ENCODE results near the gene CD2.

Gene CD2

DNA sequence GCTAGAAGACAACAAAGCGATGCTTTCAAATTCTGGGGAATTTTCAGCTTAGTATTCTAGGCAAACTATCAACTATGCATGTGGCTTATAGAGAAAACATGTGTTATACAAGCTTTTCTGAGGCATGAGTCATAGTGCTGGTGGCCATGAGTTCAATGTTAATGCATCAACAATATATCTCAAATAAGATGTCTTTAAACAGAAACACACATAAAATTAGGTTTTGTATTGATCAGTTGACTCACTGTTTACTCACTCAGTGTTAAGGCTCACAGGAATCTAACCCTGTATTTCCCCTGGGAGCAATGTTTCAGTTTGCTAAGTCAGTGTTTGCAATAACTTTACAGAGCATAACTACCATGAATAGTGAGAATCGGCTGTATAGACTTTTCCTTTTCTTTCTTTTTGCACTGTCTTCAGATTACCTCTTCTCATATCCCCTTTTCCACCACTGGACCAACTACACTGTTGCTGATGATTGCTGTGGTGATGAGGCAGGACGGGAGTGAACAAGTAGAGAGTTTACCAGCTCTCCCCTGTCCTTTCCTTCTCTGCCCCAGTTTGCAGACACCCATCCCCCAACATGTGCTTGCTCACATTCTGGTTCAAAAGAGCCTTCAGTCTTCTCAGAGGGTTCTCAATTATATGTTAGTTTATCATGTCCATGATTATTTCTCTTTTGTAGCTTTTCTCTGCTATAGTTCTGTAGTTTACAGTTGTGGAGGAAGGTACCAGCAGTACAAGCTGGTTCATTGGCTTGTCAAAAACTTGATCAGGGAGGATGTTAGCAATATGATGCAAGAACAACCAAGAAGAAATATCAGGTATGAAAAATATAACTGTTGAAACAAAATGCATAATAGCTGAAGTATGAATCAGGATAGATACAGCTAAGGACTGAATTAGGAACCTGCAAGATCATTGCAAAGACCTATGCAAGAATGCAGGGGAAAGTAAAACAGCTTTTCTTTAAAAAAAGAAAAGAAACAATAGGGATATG lies 23.9 kb downstream of the CD2 start:
- DNase-seq (ENCODE audit: low spot score): peak; percentile 71

GRCh38 chr1:116781034-116781433 lies 26.8 kb downstream of the CD2 start:
- DNase-seq (ENCODE audit: low spot score): no peak

GRCh38 chr1:116785006-116785405 lies 30.8 kb downstream of the CD2 start:
- no peak for DNase-seq (ENCODE audit: low spot score)

DNA sequence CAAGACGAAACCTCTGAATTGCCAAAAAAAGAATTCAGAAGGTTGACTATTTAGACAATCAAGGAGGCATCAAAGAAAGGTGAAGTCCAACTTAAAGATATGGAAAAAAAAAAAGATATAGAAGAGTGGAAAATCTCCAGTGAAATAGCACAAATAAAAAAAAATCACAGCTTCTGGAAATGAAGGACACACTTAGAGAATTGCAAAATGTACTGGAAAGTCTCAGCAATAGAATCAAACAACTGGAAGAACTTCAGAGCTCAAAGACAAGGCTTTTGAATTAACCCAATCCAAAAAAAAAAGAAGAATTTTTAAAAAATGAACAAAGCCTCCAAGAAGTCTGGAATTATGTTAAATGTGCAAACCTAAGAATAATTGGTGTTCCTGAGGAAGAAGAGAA lies 31.8 kb downstream of the CD2 start:
- no peak for DNase-seq (ENCODE audit: low spot score)

GRCh38 chr1:116791727-116792126 lies 37.5 kb downstream of the CD2 start:
- no peak for DNase-seq (ENCODE audit: low spot score)

GRCh38 chr1:116793357-116793935 lies 39.2 kb downstream of the CD2 start:
- DNase-seq (ENCODE audit: low spot score): no peak

DNA sequence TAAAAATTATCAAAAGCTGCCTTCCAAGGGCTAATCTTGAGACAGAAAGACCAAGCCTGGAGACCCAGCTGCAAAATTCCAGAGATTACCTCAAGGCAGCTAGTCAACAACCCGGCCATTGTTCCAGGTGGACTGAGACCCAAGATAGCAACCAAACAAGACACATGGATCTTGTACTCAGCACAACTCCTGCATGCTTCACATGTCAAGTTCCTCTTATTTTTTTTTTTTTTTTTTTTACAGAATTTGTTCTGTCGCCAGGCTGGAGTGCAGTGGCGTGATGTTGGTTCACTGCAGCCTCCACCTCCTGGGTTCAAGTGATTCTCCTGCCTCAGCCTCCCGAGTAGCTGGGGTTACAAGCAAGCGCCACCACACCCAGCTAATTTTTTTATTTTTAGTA lies 40.1 kb downstream of the CD2 start:
- DNase-seq (ENCODE audit: low spot score): no peak

- DNase-seq (ENCODE audit: low spot score): no peak
Observed at GRCh38 chr1:116794804-116795481, 40.7 kb downstream of the CD2 start.

GRCh38 chr1:116795482-116795829 lies 41.2 kb downstream of the CD2 start:
- DNase-seq (ENCODE audit: low spot score): no peak

DNA sequence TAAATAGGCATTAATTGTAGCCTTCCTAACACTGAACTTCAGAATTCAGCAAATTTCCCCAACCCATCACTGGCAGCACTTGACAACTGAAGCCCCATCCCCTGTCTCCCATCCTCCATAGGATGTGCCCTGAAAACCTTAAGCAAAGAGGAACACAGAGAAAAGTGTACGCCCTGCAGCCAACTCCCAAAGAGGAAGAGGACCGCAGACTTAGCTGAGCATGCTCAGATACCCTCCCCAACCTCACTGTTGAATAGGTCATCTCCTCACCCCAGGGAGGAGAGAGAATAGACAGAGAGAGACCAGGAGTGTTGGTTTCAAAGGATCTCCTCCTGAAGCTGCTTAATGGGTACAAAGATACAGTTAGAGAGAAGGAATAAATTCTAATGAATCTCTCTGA lies 50.5 kb downstream of the CD2 start:
- no peak for DNase-seq (ENCODE audit: low spot score)

GRCh38 chr1:116805398-116805797 lies 51.2 kb downstream of the CD2 start:
- DNase-seq (ENCODE audit: low spot score): no peak

- no peak for DNase-seq (ENCODE audit: low spot score)
Observed at GRCh38 chr1:116806245-116806644, 52.0 kb downstream of the CD2 start.

DNA sequence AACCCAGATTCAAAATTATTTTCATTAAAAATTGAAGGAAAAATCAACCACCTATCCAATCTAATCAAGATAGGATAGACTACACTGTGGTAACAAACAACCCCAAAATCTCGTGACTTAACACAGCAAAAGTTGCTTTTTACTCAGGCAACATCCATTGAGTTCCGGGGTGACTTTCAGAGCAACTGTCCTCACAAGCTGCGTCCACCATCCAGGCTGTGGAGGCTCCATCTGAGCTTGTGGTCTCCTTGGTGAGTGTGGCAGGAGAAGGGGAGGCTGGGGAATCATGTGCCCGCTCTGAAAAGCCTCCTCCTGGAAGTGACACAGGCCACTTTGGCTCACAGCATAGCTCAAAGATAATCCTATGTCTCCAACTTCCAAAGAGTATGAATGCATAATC lies 52.4 kb downstream of the CD2 start:
- no peak for DNase-seq (ENCODE audit: low spot score)

GRCh38 chr1:116807394-116808199 lies 53.4 kb downstream of the CD2 start:
- no peak for DNase-seq (ENCODE audit: low spot score)

GRCh38 chr1:116808200-116808847 lies 54.1 kb downstream of the CD2 start:
- no peak for DNase-seq (ENCODE audit: low spot score)

GRCh38 chr1:116808848-116809508 lies 54.7 kb downstream of the CD2 start:
- DNase-seq (ENCODE audit: low spot score): no peak

GRCh38 chr1:116811321-116811720 lies 57.1 kb downstream of the CD2 start:
- no peak for DNase-seq (ENCODE audit: low spot score)

DNA sequence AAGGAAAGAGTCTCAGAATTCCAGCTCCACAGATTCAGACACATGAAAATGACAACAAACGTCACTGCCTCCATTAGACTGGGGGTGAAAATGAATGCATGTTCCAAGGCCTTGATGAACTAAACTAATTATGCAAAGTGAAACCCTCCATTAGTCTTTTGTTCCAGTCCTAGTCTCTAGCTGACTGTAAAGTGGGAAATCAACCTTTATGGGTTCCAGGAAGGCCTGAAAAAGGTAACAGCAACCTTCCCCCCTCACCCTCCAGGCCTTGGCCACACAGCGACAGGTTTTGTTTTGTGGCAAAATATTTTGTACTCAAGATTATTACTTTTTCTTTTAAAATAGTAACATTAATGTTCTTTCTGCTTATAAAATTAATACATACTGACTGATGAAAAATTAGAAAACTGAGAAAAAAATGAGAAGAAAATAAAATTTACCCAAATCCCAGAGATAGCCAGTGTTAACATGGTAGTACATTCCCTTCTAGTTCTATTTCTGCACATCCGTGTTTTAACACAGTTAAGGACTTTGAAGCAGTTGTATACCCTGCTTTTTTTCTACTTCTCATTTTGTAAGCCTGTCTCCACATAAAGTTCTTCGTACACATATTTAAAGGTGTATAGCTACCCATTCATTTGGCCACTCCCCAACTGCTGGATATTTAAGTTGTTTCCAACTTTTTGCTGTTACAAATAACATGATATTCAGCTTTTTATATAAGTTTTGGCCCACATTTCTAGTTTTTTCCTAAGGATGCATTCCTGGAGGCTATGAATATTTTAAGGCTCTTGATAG lies 60.9 kb downstream of the CD2 start:
- DNase-seq (ENCODE audit: low spot score): no peak

DNA sequence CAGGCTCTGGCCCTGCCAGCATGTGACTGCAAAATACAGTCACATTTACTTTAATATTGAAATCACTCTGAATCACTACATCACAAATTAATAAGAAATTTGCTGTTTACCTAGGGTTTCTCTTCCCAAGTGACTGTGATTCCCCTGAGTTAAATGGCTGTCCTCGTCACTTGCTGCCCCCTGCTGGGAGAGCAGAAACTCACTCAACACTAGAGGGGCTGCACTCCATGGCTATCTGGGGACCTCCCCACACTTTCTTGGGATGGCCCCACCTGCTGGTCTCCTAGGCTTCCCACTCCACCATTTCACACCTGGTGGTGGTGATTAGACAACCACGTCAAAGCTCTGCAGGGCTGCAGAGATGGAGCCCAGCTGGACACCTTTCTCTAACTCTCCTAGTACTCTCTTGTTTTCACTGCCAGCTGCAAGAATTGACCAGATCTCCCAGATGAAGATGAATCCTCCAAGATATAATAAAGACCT lies 63.4 kb downstream of the CD2 start:
- DNase-seq (ENCODE audit: low spot score): peak; percentile 19
